Measurements from ENCODE around the gene PDK1.
"Not testable (repeated sequence)": the region's sequence is repeated elsewhere in the genome, so short reads cannot be mapped to it uniquely, and the experiment has no call there.

Gene PDK1

GRCh38 chr2:172555522-172556283, at the start of gene PDK1:
Gene PDK1 (plus strand): TSS chr2:172556090. CDS start chr2:172556151, 61 bp downstream.
- peak; percentile 84 for DNase-seq (ENCODE audit: low read depth)

GRCh38 chr2:172507199-172507598, 48.7 kb upstream of the PDK1 start:
- no peak for DNase-seq (ENCODE audit: low read depth)

- DNase-seq (ENCODE audit: low read depth) = no peak
Measured at GRCh38 chr2:172510088-172510487, 45.8 kb upstream of the PDK1 start.

- no peak for DNase-seq (ENCODE audit: low read depth)
Measured at GRCh38 chr2:172510548-172510947, 45.3 kb upstream of the PDK1 start.

- no peak for DNase-seq (ENCODE audit: low read depth)
Measured at GRCh38 chr2:172512810-172513523, 42.9 kb upstream of the PDK1 start.

GRCh38 chr2:172513524-172513900, 42.4 kb upstream of the PDK1 start:
- DNase-seq (ENCODE audit: low read depth) = no peak

GRCh38 chr2:172513935-172514586, 41.8 kb upstream of the PDK1 start:
- no peak for DNase-seq (ENCODE audit: low read depth)

GRCh38 chr2:172516299-172516698, 39.6 kb upstream of the PDK1 start:
- DNase-seq (ENCODE audit: low read depth) = no peak

- DNase-seq (ENCODE audit: low read depth) = no peak
Measured at GRCh38 chr2:172518995-172519394, 36.9 kb upstream of the PDK1 start.

GRCh38 chr2:172525601-172526000, 30.3 kb upstream of the PDK1 start:
- no peak for DNase-seq (ENCODE audit: low read depth)

- DNase-seq (ENCODE audit: low read depth) = no peak
Measured at GRCh38 chr2:172531309-172531708, 24.6 kb upstream of the PDK1 start.

- not testable (repeated sequence) for DNase-seq (ENCODE audit: low read depth)
Measured at GRCh38 chr2:172532461-172532860, 23.4 kb upstream of the PDK1 start.

GRCh38 chr2:172533687-172534086, 22.2 kb upstream of the PDK1 start:
- DNase-seq (ENCODE audit: low read depth) = no peak

- no peak for DNase-seq (ENCODE audit: low read depth)
Measured at GRCh38 chr2:172535119-172535518, 20.8 kb upstream of the PDK1 start.

GRCh38 chr2:172537851-172538250, 18.0 kb upstream of the PDK1 start:
- not testable (repeated sequence) for DNase-seq (ENCODE audit: low read depth)

- no peak for DNase-seq (ENCODE audit: low read depth)
Measured at GRCh38 chr2:172539767-172540166, 16.1 kb upstream of the PDK1 start.

- no peak for DNase-seq (ENCODE audit: low read depth)
Measured at GRCh38 chr2:172540421-172540820, 15.5 kb upstream of the PDK1 start.

- no peak for DNase-seq (ENCODE audit: low read depth)
Measured at GRCh38 chr2:172545408-172546075, 10.3 kb upstream of the PDK1 start.

- DNase-seq (ENCODE audit: low read depth) = no peak
Measured at GRCh38 chr2:172549131-172549530, 6.8 kb upstream of the PDK1 start.

GRCh38 chr2:172549802-172550201, 6.1 kb upstream of the PDK1 start:
- DNase-seq (ENCODE audit: low read depth) = not testable (repeated sequence)

- DNase-seq (ENCODE audit: low read depth) = no peak
Measured at GRCh38 chr2:172550419-172550818, 5.5 kb upstream of the PDK1 start.

- DNase-seq (ENCODE audit: low read depth) = no peak
Measured at GRCh38 chr2:172551271-172551670, 4.6 kb upstream of the PDK1 start.
